OCI-LY7 (cell line): ENCODE data around the gene KLF13. TPM values are rescaled to one million over a fixed set of nuclear protein-coding genes. Genes with fewer than 3 reads are reported as not detected.

Source experiments
- BruUV-seq: library from RNA; stranded (reverse); fragments of 400-500 nt; replicated peaks from 2 replicates; lab custom pipeline; 2021; lab: Mats Ljungman, UMichigan
- CTCF ChIA-PET: fragments of 300-600 bp; sonication (Branson Sonifier 250); formaldehyde crosslinking; loops from one replicate; lab custom pipeline; 2022; ENCODE audit warnings: antibody characterized with exemption; ENCODE audit not compliant: unreplicated experiment; lab: Charles Lee
- POLR2A ChIA-PET: fragments of 300-600 bp; sonication (Branson Sonifier 250); formaldehyde crosslinking; loops from one replicate; lab custom pipeline; 2022; ENCODE audit warnings: antibody characterized with exemption; lab: Charles Lee
- DNase-seq: peaks from one replicate; pipeline ENCODE4 v3.0.0-alpha.2; 2015; ENCODE audit warnings: low spot score
- H2AFZ ChIP-seq: fragments of 200-600 bp; sonication (generic), shearing (Covaris generic); 2 replicates; pipeline ENCODE4 v1.6.1; 2014; ENCODE audit warnings: mild to moderate bottlenecking, antibody characterized with exemption, low read length, moderate library complexity
- H3K27ac ChIP-seq: fragments of 200-600 bp; sonication (generic); 2 replicates; pipeline ENCODE4 v1.5.1; 2014; ENCODE audit warnings: mixed run types, low read depth, mild to moderate bottlenecking, moderate library complexity, low read length, inconsistent platforms; ENCODE audit not compliant: poor library complexity, severe bottlenecking
- H3K36me3 ChIP-seq: fragments of 200-600 bp; sonication (generic); 2 replicates; pipeline ENCODE4 v1.6.1; 2014; ENCODE audit warnings: mild to moderate bottlenecking, antibody characterized with exemption, low read length, moderate library complexity, mixed read lengths; ENCODE audit not compliant: insufficient read depth
- H3K4me1 ChIP-seq: fragments of 200-600 bp; sonication (generic); 2 replicates; pipeline ENCODE4 v1.5.1; 2014; ENCODE audit warnings: mild to moderate bottlenecking, low read length; ENCODE audit not compliant: insufficient read depth, poor library complexity, severe bottlenecking
- H3K4me2 ChIP-seq: fragments of 200-600 bp; sonication (generic); 2 replicates; pipeline ENCODE4 v1.6.1; 2014; ENCODE audit warnings: mild to moderate bottlenecking, low read length
- H3K4me3 ChIP-seq: fragments of 200-600 bp; sonication (generic); 2 replicates; pipeline ENCODE4 v1.5.1; 2014; ENCODE audit warnings: mild to moderate bottlenecking, low read depth, low read length; ENCODE audit not compliant: poor library complexity, severe bottlenecking
- H3K79me2 ChIP-seq: fragments of 200-600 bp; sonication (generic); 2 replicates; pipeline ENCODE4 v1.6.1; 2016; ENCODE audit warnings: low read depth, mild to moderate bottlenecking, low read length, moderate library complexity, mixed read lengths; ENCODE audit not compliant: insufficient read depth
- H3K9me2 ChIP-seq: fragments of 200-600 bp; sonication (generic); 2 replicates; pipeline ENCODE4 v1.6.1; 2016; ENCODE audit warnings: mild to moderate bottlenecking, low read length, mixed read lengths; ENCODE audit not compliant: insufficient read depth
- H3K9me3 ChIP-seq: fragments of 200-600 bp; sonication (generic); 2 replicates; pipeline ENCODE4 v1.6.1; 2014; ENCODE audit warnings: mild to moderate bottlenecking, mixed run types, low read length, mixed read lengths
- H4K20me1 ChIP-seq: fragments of 200-600 bp; sonication (generic); 2 replicates; pipeline ENCODE4 v1.6.1; 2014; ENCODE audit warnings: mild to moderate bottlenecking, antibody characterized with exemption, low read length, moderate library complexity, mixed read lengths; ENCODE audit not compliant: insufficient read depth
- CTCF ChIP-seq: fragments of 200-600 bp; sonication (generic); conservative IDR thresholded peaks from 2 replicates; pipeline ENCODE4 v1.5.1; 2014; ENCODE audit warnings: mild to moderate bottlenecking, antibody characterized with exemption, low read length, moderate library complexity, mixed read lengths
- EZH2phosphoT487 ChIP-seq: fragments of 200-600 bp; sonication (generic); IDR thresholded peaks from 2 replicates; pipeline ENCODE4 v1.6.1; 2018; ENCODE audit warnings: low read depth, borderline replicate concordance, mild to moderate bottlenecking, mixed run types, antibody characterized with exemption, low read length, moderate library complexity, mixed read lengths
- intact Hi-C: fragments of 100-400 bp; cut with micrococcal nuclease; formaldehyde crosslinking; loops from one replicate; pipeline ENCODE4 v1.10.0; 2022; ENCODE audit not compliant: unreplicated experiment
- total RNA-seq, 2 experiments: library from RNA; depleted of rRNA in 1 of 2; stranded (reverse); fragments of >200 nt in 1 of 2; shearing (Covaris generic) in 1 of 2; gene quantifications; 2 replicates each; pipeline ENCODE4 v1.2.3, GENCODE V29; 2014 to 2022

KLF13 gene
- total RNA-seq, 2 experiments from 2014 or later: 63.2 to 64.6 TPM

- Histone ChIP-seq H3K9me2 (no peaks in the 10 kb centered on the region), H4K20me1 (no peaks in the 10 kb centered on the region), H3K4me1 (peaks cover 34% of the 10 kb centered on the region), H3K9me3 (peaks cover 9% of the 10 kb centered on the region; the same call in 1 of the 2 replicates), H3K4me2 (no peak overlapping the region), H2AFZ (no peak overlapping the region), H3K79me2 (no peaks in the 10 kb centered on the region), H3K36me3 (no peaks in the 10 kb centered on the region), H3K27ac (no peak overlapping the region), H3K4me3 (no peak overlapping the region)
- DNase-seq: no peak
- TF ChIP-seq CTCF (no peak), EZH2phosphoT487 (no peak)
- intact Hi-C loops: no loop called here
- ChIA-PET CTCF (no interaction called here), POLR2A (interaction anchor here (0.6 to 1.0 kb wide), 2 partner anchors 12 to 90 kb away, joined by 3 to 4 read pairs; no protein-coding TSS in a partner anchor)
- BruUV-seq: no TSS peak
These were observed 8.2 kb upstream of the KLF13 start for GRCh38 chr15:31318429-31318828.

GRCh38 chr15:31320022-31320421 lies 6.6 kb upstream of the KLF13 start:
- Histone ChIP-seq H3K4me2 (peak overlapping the region; percentile 0; the same call in 1 of the 2 replicates), H3K9me3 (peaks cover 7% of the 10 kb centered on the region; the same call in 1 of the 2 replicates), H3K36me3 (no peaks in the 10 kb centered on the region), H3K27ac (no peak overlapping the region), H3K79me2 (peaks cover 7% of the 10 kb centered on the region; the same call in 1 of the 2 replicates), H2AFZ (peak overlapping the region; percentile 9; the same call in 1 of the 2 replicates), H4K20me1 (no peaks in the 10 kb centered on the region), H3K4me1 (peaks cover 50% of the 10 kb centered on the region), H3K9me2 (no peaks in the 10 kb centered on the region), H3K4me3 (no peak overlapping the region)
- TF ChIP-seq EZH2phosphoT487: no peak
- TF ChIP-seq CTCF: no peak
- intact Hi-C loops: no loop called here
- ChIA-PET POLR2A (interaction anchor here (1.0 to 1.5 kb wide), 2 partner anchors 12 to 55 kb away, joined by 4 to 5 read pairs; no protein-coding TSS in a partner anchor), CTCF (no interaction called here)
- BruUV-seq: no TSS peak
- DNase-seq: no peak

- Histone ChIP-seq H3K4me2 (no peak overlapping the region), H3K36me3 (no peaks in the 10 kb centered on the region), H3K9me2 (no peaks in the 10 kb centered on the region), H2AFZ (no peak overlapping the region), H4K20me1 (no peaks in the 10 kb centered on the region), H3K27ac (no peak overlapping the region), H3K79me2 (peaks cover 13% of the 10 kb centered on the region; the same call in 1 of the 2 replicates), H3K9me3 (peaks cover 7% of the 10 kb centered on the region; the same call in 1 of the 2 replicates), H3K4me1 (peaks cover 50% of the 10 kb centered on the region), H3K4me3 (no peak overlapping the region)
- DNase-seq: no peak
- intact Hi-C loops: no loop called here
- ChIA-PET POLR2A (interaction anchor here (0.8 kb wide), 1 partner anchor 170 kb away, joined by 3 read pairs; no protein-coding TSS in a partner anchor), CTCF (no interaction called here)
- no TSS peak for BruUV-seq
- TF ChIP-seq EZH2phosphoT487 (no peak), CTCF (no peak)
These were observed 5.2 kb upstream of the KLF13 start for GRCh38 chr15:31321418-31321817.
